Measurements from ENCODE around the gene ACTA2. TPM values are rescaled to one million over a fixed set of nuclear protein-coding genes. Genes with fewer than 3 reads are reported as not detected.

The ACTA2 gene
- total RNA-seq, 4 donors from 2014 or later = 73.6 to 123 (median 115) TPM

- TF ChIP-seq CTCF (IDR thresholded peaks at IDR 0.05; ENCODE audit: low read depth) = no peak
Measured at GRCh38 chr10:88953662-88954061, 1.1 kb upstream of the ACTA2 start.

- no peak for TF ChIP-seq CTCF (IDR thresholded peaks at IDR 0.05; ENCODE audit: low read depth)
Measured at GRCh38 chr10:88949912-88950837, 2.4 kb downstream of the ACTA2 start.

- TF ChIP-seq CTCF (IDR thresholded peaks at IDR 0.05; ENCODE audit: low read depth) = no peak
Measured at GRCh38 chr10:88949051-88949450, 3.5 kb downstream of the ACTA2 start.

- TF ChIP-seq CTCF (IDR thresholded peaks at IDR 0.05; ENCODE audit: low read depth) = no peak
Measured at GRCh38 chr10:88946965-88947590, 5.5 kb downstream of the ACTA2 start.

GRCh38 chr10:88946200-88946599 is 6.4 kb downstream of the ACTA2 start:
- TF ChIP-seq CTCF (IDR thresholded peaks at IDR 0.05; ENCODE audit: low read depth) = no peak

GRCh38 chr10:88944813-88945212 is 7.8 kb downstream of the ACTA2 start:
- no peak for TF ChIP-seq CTCF (IDR thresholded peaks at IDR 0.05; ENCODE audit: low read depth)

- TF ChIP-seq CTCF (IDR thresholded peaks at IDR 0.05; ENCODE audit: low read depth) = no peak
Measured at GRCh38 chr10:88943778-88944177, 8.8 kb downstream of the ACTA2 start.

Data from subcutaneous adipose tissue (tissue), 4 donors.